WTC11 (cell line): Measurements from ENCODE around the gene AGPAT3. TPM values are rescaled to one million over a fixed set of nuclear protein-coding genes. Genes with fewer than 3 reads are reported as not detected.

Experiments
- ATAC-seq: fragments of 200-7000 bp; cut with Tn5 transposase; 2 replicates; pipeline ENCODE4 v1.10.0; 2021; ENCODE audit warnings: mild to moderate bottlenecking, moderate library complexity
- CTCF ChIA-PET: fragments of 300-600 bp; sonication (Branson Sonifier 250); formaldehyde crosslinking; loops from one replicate; lab custom pipeline; 2021; ENCODE audit warnings: antibody characterized with exemption; lab: Charles Lee
- POLR2A ChIA-PET: fragments of 350-600 bp; sonication (Branson Sonifier 250); formaldehyde crosslinking; loops from one replicate; lab custom pipeline; 2021; ENCODE audit warnings: antibody characterized with exemption; lab: Charles Lee
- DNase-seq: peaks from one replicate; pipeline ENCODE4 v3.0.0; 2021; ENCODE audit warnings: low spot score
- H3K27ac Mint-ChIP-seq: 2 replicates; pipeline ENCODE4 v1.8.0; 2021; ENCODE audit warnings: mixed read lengths
- H3K27me3 Mint-ChIP-seq: 2 replicates; pipeline ENCODE4 v1.8.0; 2021; ENCODE audit warnings: low read depth, mild to moderate bottlenecking, moderate library complexity, mixed read lengths
- H3K36me3 Mint-ChIP-seq: 2 replicates; pipeline ENCODE4 v1.8.0; 2021; ENCODE audit warnings: mixed read lengths
- H3K4me1 Mint-ChIP-seq: 2 replicates; pipeline ENCODE4 v1.8.0; 2022; ENCODE audit warnings: mixed read lengths
- H3K4me3 Mint-ChIP-seq: 2 replicates; pipeline ENCODE4 v1.8.0; 2021; ENCODE audit warnings: mild to moderate bottlenecking, moderate library complexity, mixed read lengths
- H3K9me3 Mint-ChIP-seq: 2 replicates; pipeline ENCODE4 v1.8.0; 2021; ENCODE audit warnings: mixed read lengths
- CBFB ChIP-seq: sonication (generic); formaldehyde crosslinking; IDR thresholded peaks from 2 replicates; pipeline ENCODE4 v1.8.1; 2022; ENCODE audit warnings: mild to moderate bottlenecking, low read depth, missing genetic modification reagents
- CTCF ChIP-seq: fragments of 200-600 bp; IDR thresholded peaks from 2 replicates; pipeline ENCODE4 v1.8.0; 2022; ENCODE audit warnings: antibody characterized with exemption
- ETV6 ChIP-seq: sonication (generic); formaldehyde crosslinking; IDR thresholded peaks from 2 replicates; pipeline ENCODE4 v1.8.1; 2022; ENCODE audit warnings: mild to moderate bottlenecking, missing genetic modification reagents
- GABPB1 ChIP-seq: sonication (generic); formaldehyde crosslinking; IDR thresholded peaks from 2 replicates; pipeline ENCODE4 v1.8.1; 2023; ENCODE audit warnings: mild to moderate bottlenecking, missing genetic modification reagents
- GTF2I ChIP-seq: fragments of 250-450 bp; sonication (Bioruptor Pico); conservative IDR thresholded peaks from 2 replicates; pipeline ENCODE4 v1.4.0; 2021; ENCODE audit warnings: mild to moderate bottlenecking
- JUN ChIP-seq: sonication (generic); formaldehyde crosslinking; IDR thresholded peaks from 2 replicates; pipeline ENCODE4 v1.8.0; 2023; ENCODE audit warnings: mild to moderate bottlenecking, missing genetic modification reagents
- MYBL2 ChIP-seq: sonication (generic); formaldehyde crosslinking; IDR thresholded peaks from 2 replicates; pipeline ENCODE4 v1.8.1; 2023; ENCODE audit warnings: mild to moderate bottlenecking, moderate library complexity, missing genetic modification reagents
- NFE2L1 ChIP-seq: sonication (generic); formaldehyde crosslinking; IDR thresholded peaks from 2 replicates; pipeline ENCODE4 v1.8.1; 2023; ENCODE audit warnings: missing genetic modification reagents
- SOX15 ChIP-seq: fragments of 250-450 bp; sonication (Bioruptor Pico); IDR thresholded peaks from 2 replicates; pipeline ENCODE4 v1.9.0; 2021; ENCODE audit warnings: mild to moderate bottlenecking
- SP1 ChIP-seq: sonication (generic); formaldehyde crosslinking; conservative IDR thresholded peaks from 2 replicates; pipeline ENCODE4 v1.8.1; 2022; ENCODE audit warnings: missing genetic modification reagents
- TP53 ChIP-seq: sonication (generic); formaldehyde crosslinking; IDR thresholded peaks from 2 replicates; pipeline ENCODE4 v1.8.1; 2023; ENCODE audit warnings: mild to moderate bottlenecking, missing genetic modification reagents
- USF1 ChIP-seq: sonication (generic); formaldehyde crosslinking; IDR thresholded peaks from 2 replicates; pipeline ENCODE4 v1.8.0; 2022; ENCODE audit warnings: mild to moderate bottlenecking, missing genetic modification reagents
- ZNF281 ChIP-seq: sonication (generic); formaldehyde crosslinking; IDR thresholded peaks from 2 replicates; pipeline ENCODE4 v1.8.0; 2023; ENCODE audit warnings: mild to moderate bottlenecking, missing genetic modification reagents
- ZNF396 ChIP-seq: fragments of 250-450 bp; sonication (Bioruptor Pico); IDR thresholded peaks from 2 replicates; pipeline ENCODE4 v1.8.0; 2021; ENCODE audit warnings: mild to moderate bottlenecking, moderate library complexity, borderline replicate concordance
- ZNF512 ChIP-seq: sonication (generic); formaldehyde crosslinking; IDR thresholded peaks from 2 replicates; pipeline ENCODE4 v1.8.1; 2022; ENCODE audit warnings: missing genetic modification reagents, borderline replicate concordance
- total RNA-seq: library from RNA; stranded (reverse); gene quantifications from 3 replicates; pipeline ENCODE4 v1.2.3, GENCODE V29; 2021
- TF ChIP-seq, protein P1 (sequence below): fragments of 250-450 bp; sonication (Bioruptor Pico); conservative IDR thresholded peaks from 2 replicates; pipeline ENCODE4 v1.9.0; 2021; ENCODE audit warnings: mild to moderate bottlenecking

The AGPAT3 gene
- total RNA-seq, 1 experiment from 2014 or later: 5.6 TPM

DNA sequence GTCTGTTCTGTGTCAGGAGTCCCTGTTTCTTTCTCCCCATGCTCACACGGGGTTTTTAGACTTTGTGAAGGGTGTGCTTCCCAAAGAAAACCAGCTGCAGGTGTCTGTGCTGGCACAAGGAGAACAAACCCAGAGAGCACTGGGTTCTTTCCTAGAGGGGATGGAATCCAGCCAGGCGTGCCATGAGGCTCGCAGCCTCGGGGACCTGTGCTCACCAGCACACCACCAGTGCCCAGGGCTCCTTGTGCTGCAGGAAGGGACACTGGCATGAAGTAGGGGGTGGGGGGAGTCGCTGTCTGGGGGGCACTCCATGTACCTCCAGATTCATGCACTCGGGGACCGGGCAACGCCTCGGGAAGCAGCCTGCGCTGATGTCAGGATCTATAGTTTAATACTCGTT is 57.9 kb downstream of the AGPAT3 start:
- peaks cover 34% of the 10 kb centered on the region for H3K4me1 Mint-ChIP-seq
- POLR2A ChIA-PET: no interaction called here

GRCh38 chr21:43923391-43923790 is 58.4 kb downstream of the AGPAT3 start:
- ChIA-PET POLR2A (no interaction called here), CTCF (interaction anchor here (1.4 to 4.0 kb wide), 2 partner anchors 15 to 52 kb away, joined by 4 to 16 read pairs; no protein-coding TSS in a partner anchor)
- Mint-ChIP-seq H3K36me3 (no peaks in the 10 kb centered on the region), H3K27me3 (no peaks in the 10 kb centered on the region), H3K27ac (no peak overlapping the region), H3K4me1 (peaks cover 34% of the 10 kb centered on the region), H3K9me3 (no peaks in the 10 kb centered on the region), H3K4me3 (no peak overlapping the region)
- no peak for DNase-seq
- no peak for ATAC-seq
- no peak for TF ChIP-seq JUN (CRISPR knock-in tag)

More for the DNA sequence above, 57.9 kb downstream of the AGPAT3 start:
- H3K4me3 Mint-ChIP-seq: no peak overlapping the region
- TF ChIP-seq USF1 (CRISPR knock-in tag) (no peak), GABPB1 (CRISPR knock-in tag) (no peak), SOX15 (no peak), ZNF281 (no peak)
- no peaks in the 10 kb centered on the region for H3K9me3 Mint-ChIP-seq
- DNase-seq (no peak), ATAC-seq (no peak)
- H3K27me3 Mint-ChIP-seq: no peaks in the 10 kb centered on the region
- no peaks in the 10 kb centered on the region for H3K36me3 Mint-ChIP-seq
- H3K27ac Mint-ChIP-seq: no peak overlapping the region
- CTCF ChIA-PET: interaction anchor here (1.4 to 4.0 kb wide), 2 partner anchors 16 to 53 kb away, joined by 4 to 16 read pairs; no protein-coding TSS in a partner anchor

GRCh38 chr21:43924421-43925095 is 59.5 kb downstream of the AGPAT3 start:
- no peaks in the 10 kb centered on the region for H3K36me3 Mint-ChIP-seq
- peaks cover 34% of the 10 kb centered on the region for H3K4me1 Mint-ChIP-seq
- no peaks in the 10 kb centered on the region for H3K27me3 Mint-ChIP-seq
- no peak overlapping the region for H3K4me3 Mint-ChIP-seq
- CTCF ChIA-PET: interaction anchor here (1.4 to 2.6 kb wide), 2 partner anchors 17 to 51 kb away, joined by 4 to 17 read pairs; no protein-coding TSS in a partner anchor
- no peak for TF ChIP-seq ETV6 (CRISPR knock-in tag)
- TF ChIP-seq ZNF281: no peak
- no peak for TF ChIP-seq ZNF396
- TF ChIP-seq NFE2L1: no peak
- no peak for TF ChIP-seq TP53
- no peak for TF ChIP-seq CBFB
- 0 out of 2 replicates have a peak, but pooled peaks have one; percentile 27 for TF ChIP-seq GTF2I (CRISPR knock-in tag)
- TF ChIP-seq, all 79 proteins: peak for 1
- ATAC-seq (no peak), DNase-seq (no peak)
- H3K27ac Mint-ChIP-seq: no peak overlapping the region
- POLR2A ChIA-PET: no interaction called here
- H3K9me3 Mint-ChIP-seq: no peaks in the 10 kb centered on the region

- H3K4me3 Mint-ChIP-seq: no peak overlapping the region
- no peak overlapping the region for H3K27ac Mint-ChIP-seq
- POLR2A ChIA-PET: no interaction called here
- peaks cover 28% of the 10 kb centered on the region for H3K4me1 Mint-ChIP-seq
- CTCF ChIA-PET: interaction anchor here (1.8 to 2.6 kb wide), 2 partner anchors 14 to 16 kb away, joined by 17 to 18 read pairs; no protein-coding TSS in a partner anchor
- no peaks in the 10 kb centered on the region for H3K27me3 Mint-ChIP-seq
- no peak for DNase-seq
- ATAC-seq: no peak
- no peaks in the 10 kb centered on the region for H3K9me3 Mint-ChIP-seq
- no peaks in the 10 kb centered on the region for H3K36me3 Mint-ChIP-seq
- TF ChIP-seq, protein P1, sequence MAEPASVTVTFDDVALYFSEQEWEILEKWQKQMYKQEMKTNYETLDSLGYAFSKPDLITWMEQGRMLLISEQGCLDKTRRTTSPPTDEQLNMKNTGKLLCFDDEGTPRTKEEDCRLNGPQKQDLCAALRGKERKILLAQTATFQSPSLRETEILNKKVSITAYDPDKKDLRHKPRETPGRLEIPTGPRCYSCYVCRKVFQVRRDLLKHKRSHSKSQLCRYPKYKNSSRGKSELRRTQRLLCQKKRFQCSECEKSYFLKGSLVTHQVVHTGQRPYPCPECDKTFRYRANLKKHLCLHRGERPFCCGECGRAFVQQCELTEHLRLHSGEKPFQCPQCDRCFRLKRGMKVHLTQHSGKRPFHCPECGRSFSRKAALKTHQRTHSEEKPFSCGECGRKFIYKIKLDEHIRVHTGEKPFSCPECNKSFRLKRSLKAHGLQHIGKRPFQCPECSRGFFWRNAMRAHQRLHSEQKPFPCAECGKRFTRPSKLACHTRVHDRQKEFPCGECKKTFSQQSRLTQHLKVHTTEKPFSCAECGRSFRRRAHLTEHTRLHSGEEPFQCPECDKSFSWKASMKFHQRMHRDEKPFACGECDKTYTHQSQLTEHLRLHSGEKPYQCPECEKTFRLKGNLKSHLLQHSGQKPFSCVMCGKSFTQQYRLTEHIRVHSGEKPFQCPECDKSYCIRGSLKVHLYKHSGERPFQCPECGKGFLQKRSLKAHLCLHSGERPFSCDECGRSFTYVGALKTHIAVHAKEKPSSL (CRISPR knock-in tag): no peak
- TF ChIP-seq SP1 (CRISPR knock-in tag) (no peak), CTCF (no peak), MYBL2 (no peak), ZNF512 (no peak)
Measured at GRCh38 chr21:43925096-43925481, 60.1 kb downstream of the AGPAT3 start.
